K562 (cell line): Measurements from ENCODE around the gene LRRC8E. TPM values are rescaled to one million over a fixed set of nuclear protein-coding genes. Genes with fewer than 3 reads are reported as not detected.
A peak's percentile ranks its signal among the peaks of the same experiment; 100 is the strongest.

ENCODE experiments used
- CXXC5 ChIP-seq: fragments of 250-450 bp; sonication (Bioruptor Pico); IDR thresholded peaks from 2 replicates; pipeline ENCODE4 v1.8.0; 2022; ENCODE audit warnings: inconsistent platforms, mild to moderate bottlenecking, moderate library complexity
- FUS ChIP-seq: fragments of 200-400 bp; formaldehyde crosslinking; optimal IDR thresholded peaks from 2 replicates; pipeline ENCODE3; 2017; ENCODE audit warnings: low read depth, low read length
- HOMEZ ChIP-seq: fragments of 250-450 bp; sonication (Bioruptor Pico); IDR thresholded peaks from 2 replicates; pipeline ENCODE4 v1.4.0; 2020; ENCODE audit warnings: mild to moderate bottlenecking, moderate library complexity
- KDM1A ChIP-seq, 2 experiments: fragments of 450-650 bp; IDR thresholded peaks; 2 replicates each; pipeline ENCODE4 v1.6.1; 2016; ENCODE audit warnings: mild to moderate bottlenecking in 2 of 2
- KDM2B ChIP-seq: fragments of 250-450 bp; sonication (Bioruptor Pico); IDR thresholded peaks from 2 replicates; pipeline ENCODE4 v1.8.0; 2021; ENCODE audit warnings: mild to moderate bottlenecking, moderate library complexity
- PCBP1 ChIP-seq: fragments of 200-400 bp; formaldehyde crosslinking; IDR thresholded peaks from 2 replicates; pipeline ENCODE4 v1.6.1; 2018; ENCODE audit warnings: mild to moderate bottlenecking, low read depth, low read length; ENCODE audit not compliant: poor library complexity, severe bottlenecking
- POU5F1 ChIP-seq: fragments of 150-350 bp; IDR thresholded peaks from 2 replicates; pipeline ENCODE4 v1.6.1; 2014; ENCODE audit warnings: borderline replicate concordance, low read length, low read depth, mild to moderate bottlenecking; ENCODE audit not compliant: partially characterized antibody
- SLC30A9 ChIP-seq: fragments of 250-450 bp; sonication (Bioruptor Pico); IDR thresholded peaks from 2 replicates; pipeline ENCODE4 v1.8.0; 2022; ENCODE audit warnings: mild to moderate bottlenecking, moderate library complexity
- SNIP1 ChIP-seq: fragments of 450-650 bp; IDR thresholded peaks from 2 replicates; pipeline ENCODE4 v1.7.1; 2017; ENCODE audit warnings: low read depth, mild to moderate bottlenecking
- SRF ChIP-seq, 2 experiments: fragments of 250-450, 450-650 bp in 1 of 2; sonication (Bioruptor Pico) in 1 of 2; sonication (generic) in 1 of 2; formaldehyde crosslinking; IDR thresholded peaks; 2 replicates each; pipeline versions ENCODE4 v1.5.0 to v1.5.1; 2020 to 2022; ENCODE audit warnings: mild to moderate bottlenecking in 1 of 2, missing genetic modification reagents in 1 of 2
- SUPT5H ChIP-seq: fragments of 450-650 bp; IDR thresholded peaks from 2 replicates; pipeline ENCODE4 v1.6.1; 2016
- TFE3 ChIP-seq: fragments of 450-650 bp; formaldehyde crosslinking; IDR thresholded peaks from 2 replicates; pipeline ENCODE4 v1.4.0; 2020; ENCODE audit warnings: mild to moderate bottlenecking, mixed read lengths
- UBTF ChIP-seq, 2 experiments: IDR thresholded peaks; 2 replicates each; pipeline ENCODE4 v1.6.1; 2012; ENCODE audit warnings: improper control_type of control experiment in 2 of 2, low read depth in 2 of 2, low read length in 2 of 2, borderline replicate concordance in 1 of 2
- XRCC4 ChIP-seq: IDR thresholded peaks from one replicate; pipeline ENCODE4 v1.6.1; 2011; ENCODE audit not compliant: insufficient read depth, insufficient read length; ENCODE audit errors: extremely low read depth
- ZBTB12 ChIP-seq: fragments of 250-450 bp; sonication (Bioruptor Pico); IDR thresholded peaks from 2 replicates; pipeline ENCODE4 v1.4.0; 2020
- ZNF175 ChIP-seq: fragments of 200-800 bp; sonication (Bioruptor generic); IDR thresholded peaks from 2 replicates; pipeline ENCODE4 v1.6.1; 2016; ENCODE audit warnings: low read depth, mild to moderate bottlenecking, missing genetic modification characterization, missing compliant biosample characterization
- ZNF280A ChIP-seq: fragments of 450-650 bp; IDR thresholded peaks from 2 replicates; pipeline ENCODE4 v1.6.1; 2018; ENCODE audit warnings: mild to moderate bottlenecking, low read depth; ENCODE audit not compliant: partially characterized antibody
- ZNF584 ChIP-seq: fragments of 200-800 bp; sonication (Bioruptor generic); IDR thresholded peaks from 2 replicates; pipeline ENCODE4 v1.6.1; 2016; ENCODE audit warnings: low read depth, mild to moderate bottlenecking, missing genetic modification characterization, missing compliant biosample characterization
- ZNF79 ChIP-seq: fragments of 250-450 bp; sonication (Bioruptor Pico); IDR thresholded peaks from 2 replicates; pipeline ENCODE4 v1.4.0; 2020; ENCODE audit warnings: low read depth, mild to moderate bottlenecking, moderate library complexity
- polyA plus RNA-seq, 8 experiments: library from polyadenylated mRNA; depleted of rRNA in 4 of 8; stranded (reverse) in 5 of 8; unstranded in 3 of 8; fragments of >200 nt; fragmentation: Nextera tagmentation in 2 of 8; fragmentation: Illumina TruSeq in 1 of 8; extraction: Ambion mirVana in 2 of 8; extraction: Trizol in 1 of 8; gene quantifications; 2 replicates each; pipeline versions ENCODE4 v1.2.1 to v1.2.3, GENCODE V29; 2011 to 2014; ENCODE audit warnings: inconsistent platforms in 1 of 8, missing spikeins in 1 of 8
- total RNA-seq, 7 experiments: library from RNA; depleted of rRNA in 6 of 7; stranded (reverse); fragments of >200 nt in 6 of 7; fragmentation: Illumina TruSeq in 2 of 7; extraction: Trizol in 2 of 7; gene quantifications; 2 replicates each; pipeline versions ENCODE4 v1.2.1 to v1.2.3, GENCODE V29; 2011 to 2021; ENCODE audit warnings: low replicate concordance in 1 of 7

The LRRC8E gene
- total and polyA plus RNA-seq, 9 of the 15 experiments (the other 6 are each of a cell fraction or from before 2014, with no cell fraction given): 0.08 to 5.7 (median 3.5) TPM; not detected in 1

- TF ChIP-seq ZNF280A: no peak
- TF ChIP-seq SNIP1: no peak
- TF ChIP-seq UBTF (IDR thresholded peaks at IDR 0.05; ENCODE audit: borderline replicate concordance in 1 of 2, low read depth in 2 of 2, low read length in 2 of 2): no peak
- TF ChIP-seq TFE3: no peak
- peak; percentile 74; the same call in 1 of the 2 replicates for TF ChIP-seq KDM2B
- TF ChIP-seq POU5F1: no peak
- no peak for TF ChIP-seq ZNF79 (CRISPR knock-in tag)
- no peak for TF ChIP-seq KDM1A (IDR thresholded peaks at IDR 0.05)
- TF ChIP-seq HOMEZ (CRISPR knock-in tag): no peak
- TF ChIP-seq PCBP1: peak; percentile 0
- TF ChIP-seq SLC30A9 (CRISPR knock-in tag): no peak
- peak; percentile 73 for TF ChIP-seq SUPT5H
- peak; percentile 69 for TF ChIP-seq CXXC5 (CRISPR knock-in tag)
- no peak for TF ChIP-seq SRF (CRISPR knock-in tag; IDR thresholded peaks at IDR 0.05)
- no peak for TF ChIP-seq XRCC4
- no peak for TF ChIP-seq FUS
- no peak for TF ChIP-seq ZBTB12
- no peak for TF ChIP-seq ZNF175
- no peak for TF ChIP-seq ZNF584
Observed at GRCh38 chr19:7920519-7921301, 32.4 kb downstream of the LRRC8E start (continued).
